Activated T-helper 1 cell treated with Interleukin-2 at 50 U/mL for 16 hours (primary cell): ENCODE measurements around the gene OR2G2.

Source experiments
- DNase-seq: peaks from one replicate; pipeline ENCODE4 v3.0.0-alpha.2; 2020; ENCODE audit warnings: low read depth

Gene OR2G2

GRCh38 chr1:247588060-247588459 is at the start of gene OR2G2:
TSS of gene OR2G2 (plus strand) at chr1:247588360. CDS start at chr1:247588360, 0 bp downstream.
- no peak for DNase-seq

GRCh38 chr1:247538561-247538960 is 49.6 kb upstream of the OR2G2 start:
- no peak for DNase-seq

GRCh38 chr1:247539215-247539614 is 48.9 kb upstream of the OR2G2 start:
- no peak for DNase-seq

GRCh38 chr1:247540581-247540980 is 47.6 kb upstream of the OR2G2 start:
- DNase-seq = no peak

GRCh38 chr1:247542811-247543210 is 45.3 kb upstream of the OR2G2 start:
- DNase-seq = no peak

- DNase-seq = no peak
Observed at GRCh38 chr1:247548092-247548491, 40.1 kb upstream of the OR2G2 start.

GRCh38 chr1:247548769-247549182 is 39.4 kb upstream of the OR2G2 start, which contains the start of gene GCSAML:
TSS of gene GCSAML (plus strand) at chr1:247549134. CDS start at chr1:247549192, 58 bp downstream.
- DNase-seq = no peak

GRCh38 chr1:247551721-247552120 is 36.4 kb upstream of the OR2G2 start:
- no peak for DNase-seq

GRCh38 chr1:247552231-247552630 is 35.9 kb upstream of the OR2G2 start:
- no peak for DNase-seq

GRCh38 chr1:247557926-247558674 is 30.1 kb upstream of the OR2G2 start:
- no peak for DNase-seq

- no peak for DNase-seq
Observed at GRCh38 chr1:247561711-247562110, 26.4 kb upstream of the OR2G2 start.

GRCh38 chr1:247562198-247562597 is 26.0 kb upstream of the OR2G2 start:
- no peak for DNase-seq

- DNase-seq = no peak
Observed at GRCh38 chr1:247574236-247574635, 13.9 kb upstream of the OR2G2 start.

- DNase-seq = no peak
Observed at GRCh38 chr1:247574664-247575063, 13.5 kb upstream of the OR2G2 start.

GRCh38 chr1:247576514-247576913 is 11.6 kb upstream of the OR2G2 start:
- DNase-seq = no peak

GRCh38 chr1:247578946-247579460 is 9.2 kb upstream of the OR2G2 start:
- no peak for DNase-seq

- DNase-seq = no peak
Observed at GRCh38 chr1:247605286-247605685, 17.1 kb downstream of the OR2G2 start, which contains the start of gene OR2G3. TSS of gene OR2G3 (plus strand) at chr1:247605586. CDS start at chr1:247605586, 0 bp downstream.

GRCh38 chr1:247613405-247613804 is 25.2 kb downstream of the OR2G2 start:
- no peak for DNase-seq

GRCh38 chr1:247614625-247615024 is 26.5 kb downstream of the OR2G2 start:
- no peak for DNase-seq

GRCh38 chr1:247627951-247628350 is 39.8 kb downstream of the OR2G2 start:
- no peak for DNase-seq

GRCh38 chr1:247638011-247638410 is 49.9 kb downstream of the OR2G2 start:
- DNase-seq = no peak

GRCh38 chr1:247638781-247639180 is 50.6 kb downstream of the OR2G2 start:
- DNase-seq = no peak
